HuH-7.5 (cell line): Measurements from ENCODE around the gene LSG1.
"Not testable (repeated sequence)": the region's sequence is repeated elsewhere in the genome, so short reads cannot be mapped to it uniquely, and the experiment has no call there.

Experiments
- DNase-seq: peaks from one replicate; pipeline ENCODE4 v3.0.0; 2011; ENCODE audit warnings: low spot score

LSG1 gene

GRCh38 chr3:194617143-194617671, 54.8 kb downstream of the LSG1 start:
- DNase-seq = no peak

DNA sequence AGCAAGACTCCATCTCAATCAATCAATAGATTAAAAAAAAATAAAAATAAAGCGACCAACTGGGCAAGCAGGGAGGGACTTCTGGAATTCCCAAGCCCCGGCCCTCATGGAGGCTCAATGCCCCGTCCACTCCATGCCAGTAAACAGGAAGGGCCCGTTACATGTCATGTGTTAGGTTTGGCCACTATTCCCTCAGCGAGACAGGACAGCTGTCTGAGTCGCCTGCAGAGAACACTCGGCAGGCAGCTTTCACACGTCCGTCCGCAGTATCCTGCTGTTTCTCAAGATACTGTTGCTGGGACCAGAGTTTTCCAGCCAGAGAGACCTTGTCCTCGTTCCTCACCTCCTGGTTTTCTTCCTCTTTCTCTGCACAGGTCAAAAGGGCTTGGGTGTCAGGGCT, 56.8 kb downstream of the LSG1 start:
- DNase-seq = no peak

DNA sequence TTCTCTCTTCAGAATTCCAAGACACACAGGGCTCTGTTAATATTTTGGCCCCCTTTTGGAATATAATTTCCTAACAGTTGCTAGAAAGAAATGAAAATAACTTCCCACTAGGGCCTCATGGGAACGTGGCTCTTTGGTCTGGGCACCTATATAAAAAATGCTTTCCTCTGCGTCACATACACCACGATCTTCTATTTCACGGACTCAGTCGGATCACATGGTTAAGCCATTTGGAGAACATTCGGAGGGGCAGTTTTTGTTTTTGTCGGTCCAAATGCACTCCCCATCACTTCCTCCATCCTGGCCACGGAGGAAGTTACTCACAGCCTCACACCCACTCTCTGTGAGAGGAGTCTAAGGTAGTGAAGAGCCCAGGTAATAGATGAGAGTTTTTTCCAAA, 59.8 kb downstream of the LSG1 start:
- no peak for DNase-seq

DNA sequence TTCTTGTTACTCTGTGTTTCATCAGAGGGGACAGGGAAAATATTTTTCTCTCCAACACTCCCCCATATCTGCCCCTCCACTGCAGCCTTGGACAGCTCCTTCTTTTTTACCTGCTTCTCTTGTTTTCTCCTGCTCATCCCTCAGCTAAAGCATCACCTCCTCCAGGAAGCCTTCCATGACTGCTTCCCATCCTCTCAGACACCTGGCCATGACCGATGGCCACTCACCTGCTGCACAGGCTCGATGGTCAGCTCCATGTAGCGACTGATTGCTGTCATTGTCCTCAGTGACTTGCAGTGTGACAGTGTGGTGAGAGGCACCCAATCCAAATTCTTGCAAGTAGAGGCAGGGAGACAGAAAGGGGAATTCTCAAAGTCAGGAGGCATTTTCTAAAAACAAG, 61.3 kb downstream of the LSG1 start:
- no peak for DNase-seq

DNA sequence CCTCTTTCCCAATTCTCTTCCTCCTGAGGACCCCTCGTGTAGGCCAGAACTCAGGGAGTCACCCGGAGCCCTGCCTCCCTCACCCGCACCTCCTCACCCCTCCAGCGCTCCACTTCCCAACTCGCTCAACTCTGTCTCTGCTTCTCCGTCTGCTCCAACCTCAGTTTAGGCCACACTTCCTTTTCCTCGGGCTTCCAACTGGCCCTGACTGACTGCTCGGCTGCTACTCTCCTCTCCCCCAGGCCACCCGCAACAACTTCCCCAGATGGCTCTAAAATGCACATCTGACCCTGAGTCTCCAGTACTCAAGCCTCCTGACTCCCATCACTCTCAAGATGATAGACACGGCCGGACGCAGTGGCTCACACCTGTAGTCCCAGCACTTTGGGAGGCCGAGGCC, 62.4 kb downstream of the LSG1 start:
- no peak for DNase-seq

DNA sequence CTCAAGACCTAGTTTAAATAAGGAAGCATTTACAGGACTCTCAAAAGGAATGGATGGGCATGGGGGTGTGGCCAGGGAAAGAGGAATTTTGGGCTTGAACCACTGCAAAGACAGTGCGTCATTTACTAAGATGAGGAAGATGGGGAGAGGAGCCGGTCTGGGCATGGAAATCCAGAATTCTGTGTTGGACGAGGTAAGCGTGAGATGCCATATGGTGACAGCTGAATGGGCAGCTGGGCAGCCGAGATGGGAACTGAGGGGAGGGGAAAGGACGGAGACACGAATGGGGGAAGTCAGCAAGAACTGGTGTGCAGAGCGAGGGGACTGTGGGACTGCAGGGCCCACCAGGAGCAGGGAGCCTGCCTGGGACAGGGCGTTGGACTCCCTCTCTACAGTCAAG, 63.0 kb downstream of the LSG1 start:
- DNase-seq = no peak

GRCh38 chr3:194607592-194608389, 64.2 kb downstream of the LSG1 start:
- DNase-seq = no peak

GRCh38 chr3:194606941-194607340, 65.0 kb downstream of the LSG1 start:
- no peak for DNase-seq

DNA sequence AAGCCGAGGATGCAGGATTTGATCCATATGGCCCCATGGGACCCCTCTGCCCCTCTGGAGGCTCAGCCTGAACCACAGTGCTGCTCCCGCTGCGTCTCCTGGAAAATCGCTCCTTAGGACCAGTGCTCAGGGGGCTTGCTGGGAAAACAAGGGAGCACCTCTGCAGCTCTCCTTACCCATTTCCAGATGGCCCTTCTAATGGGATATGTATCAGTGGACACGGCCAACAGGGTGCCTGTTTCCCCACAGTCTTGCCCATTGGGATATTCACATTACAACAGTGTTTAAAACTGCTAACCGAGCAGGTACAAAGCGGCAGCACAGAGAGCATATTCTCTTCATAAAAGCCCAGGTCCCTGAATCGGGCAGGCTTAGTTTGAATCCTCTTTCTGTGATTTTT, 65.8 kb downstream of the LSG1 start:
- no peak for DNase-seq

DNA sequence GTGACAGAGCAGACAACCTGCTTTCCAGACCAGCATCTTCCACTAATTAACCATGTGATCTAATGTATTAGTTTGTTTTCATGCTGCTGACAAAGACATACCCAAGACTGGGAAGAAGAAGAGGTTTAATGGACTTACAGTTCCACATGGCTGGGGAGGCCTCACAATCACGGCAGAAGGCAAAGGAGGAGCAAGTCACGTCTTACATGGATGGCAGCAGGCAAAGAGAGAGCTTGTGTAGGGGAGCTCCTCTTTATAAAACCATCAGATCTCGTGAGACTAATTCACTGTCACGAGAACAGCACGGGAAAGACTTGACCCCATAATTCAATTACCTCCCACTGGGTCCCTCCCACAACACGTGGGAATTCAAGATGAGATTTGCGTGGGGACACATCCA, 66.7 kb downstream of the LSG1 start:
- not testable (repeated sequence) for DNase-seq

- DNase-seq = no peak
Measured at GRCh38 chr3:194604837-194605236, 67.2 kb downstream of the LSG1 start.

DNA sequence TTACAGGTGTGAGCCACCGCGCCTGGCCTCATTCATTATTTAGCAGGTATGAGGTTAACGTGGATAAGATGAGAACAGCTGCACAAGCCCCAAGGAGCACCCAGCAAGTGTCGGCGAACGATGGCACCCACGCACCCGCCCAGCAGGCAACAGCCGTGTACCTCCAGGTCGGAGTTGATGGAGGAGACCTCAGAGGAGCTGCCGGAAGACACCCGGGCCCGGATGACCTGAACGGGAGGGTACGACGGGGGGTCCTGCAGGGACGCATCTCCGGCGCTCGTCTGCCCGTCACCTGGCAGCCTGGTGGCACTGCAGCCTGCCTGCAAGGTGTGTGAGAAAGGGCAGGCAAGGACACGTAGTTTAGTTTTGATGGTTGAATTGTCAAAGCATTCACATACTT, 67.9 kb downstream of the LSG1 start:
- no peak for DNase-seq

GRCh38 chr3:194602669-194603171, 69.3 kb downstream of the LSG1 start:
- DNase-seq = no peak

- no peak for DNase-seq
Measured at GRCh38 chr3:194598771-194599557, 73.0 kb downstream of the LSG1 start.

DNA sequence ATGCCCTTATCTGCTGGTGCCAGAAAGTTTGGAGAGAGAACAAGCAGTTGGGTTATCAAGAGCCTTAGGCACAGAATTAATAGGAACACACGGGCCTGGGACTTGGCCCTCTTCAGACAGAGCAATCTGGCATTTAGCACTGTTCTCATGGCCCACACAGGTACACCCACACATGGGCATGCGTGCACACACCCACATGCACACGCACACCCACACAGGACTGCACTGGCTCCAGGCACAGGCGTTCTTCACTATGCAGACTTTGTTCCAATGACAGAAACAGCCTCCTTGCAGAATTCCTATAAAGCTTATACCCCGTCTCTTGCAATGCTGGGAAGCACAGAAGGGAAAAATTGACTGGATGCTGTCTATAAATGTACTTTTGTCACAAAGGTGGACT, 75.1 kb downstream of the LSG1 start:
- DNase-seq = no peak

- DNase-seq = no peak
Measured at GRCh38 chr3:194592798-194593752, 78.9 kb downstream of the LSG1 start.
